GM18951 (cell line): ENCODE measurements around the gene TMIE.

Source experiments
- POLR2A ChIP-seq: IDR thresholded peaks from 4 replicates; pipeline ENCODE4 v1.6.1; 2011; ENCODE audit warnings: mild to moderate bottlenecking; ENCODE audit not compliant: insufficient read length, insufficient read depth; ENCODE audit errors: extremely low read depth
- in situ Hi-C: fragments of 300-500 bp; cut with MboI; formaldehyde crosslinking; loops from one replicate; pipeline ENCODE4 v1.12.0; 2022; ENCODE audit warnings: low sequenced_read_pairs, mixed read lengths, inconsistent platforms; ENCODE audit not compliant: unreplicated experiment

Gene TMIE

DNA sequence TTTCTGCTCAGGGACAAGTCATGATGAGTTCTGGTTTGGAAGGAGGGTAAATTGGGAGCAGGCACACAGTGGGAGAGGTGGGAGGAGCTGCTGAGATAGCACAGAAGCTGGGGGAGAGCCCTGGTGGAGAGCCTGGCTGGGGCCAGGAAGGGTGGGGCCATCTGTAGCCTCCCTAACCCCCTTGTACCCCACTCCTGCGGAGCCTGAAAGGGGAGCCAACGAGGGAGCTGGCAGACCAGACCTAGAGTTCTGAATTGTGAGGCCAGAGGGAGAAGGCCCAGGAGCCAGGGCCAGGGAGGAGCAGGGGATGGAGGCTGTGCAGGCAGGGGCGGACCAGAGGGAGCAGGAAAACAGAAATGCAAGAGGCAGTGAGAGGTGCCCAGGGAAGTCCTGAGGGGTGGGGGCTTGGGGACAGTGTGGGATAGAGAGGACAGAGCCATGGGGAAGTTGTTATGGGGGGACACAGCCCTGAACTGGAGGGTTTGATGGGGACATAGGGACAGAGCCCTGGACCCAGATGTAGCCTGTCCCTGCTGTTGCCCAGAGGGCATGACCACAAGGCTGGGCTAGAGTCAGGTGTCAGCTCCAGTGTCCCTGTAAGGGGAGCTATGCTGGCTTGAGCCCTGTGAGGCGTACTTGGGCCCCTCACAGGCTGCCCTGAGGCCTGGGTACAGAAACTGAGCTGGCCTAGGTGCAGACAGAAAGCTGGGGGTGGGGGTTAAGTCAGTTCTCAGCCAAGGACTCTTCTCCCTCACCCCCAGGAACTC lies 1.2 kb downstream of the TMIE start:
- in situ Hi-C loops = loop anchor here (25.0 kb wide), 1 partner anchor 635 kb away; no protein-coding TSS in a partner anchor
- TF ChIP-seq POLR2A = no peak

- in situ Hi-C loops = loop anchor here (25.0 kb wide), 1 partner anchor 634 kb away; no protein-coding TSS in a partner anchor
- TF ChIP-seq POLR2A = no peak
Measured at GRCh38 chr3:46703013-46703520, 1.9 kb downstream of the TMIE start.

DNA sequence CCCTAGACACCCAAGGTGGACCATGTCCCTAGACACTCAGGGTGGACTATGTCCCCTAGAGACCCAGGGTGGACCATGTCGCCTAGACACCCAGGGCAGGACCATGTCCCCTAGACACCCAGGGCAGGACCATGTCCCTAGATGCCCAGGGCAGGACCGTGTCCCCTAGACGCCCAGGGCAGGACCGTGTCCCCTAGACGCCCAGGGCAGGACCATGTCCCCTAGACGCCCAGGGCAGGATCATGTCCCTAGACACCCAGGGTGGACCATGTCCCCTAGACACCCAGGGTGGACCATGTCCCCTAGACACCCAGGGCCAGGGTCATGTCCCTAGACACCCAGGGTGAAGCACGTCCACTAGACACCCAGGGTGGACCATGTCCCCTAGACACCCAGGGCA lies 3.2 kb downstream of the TMIE start:
- in situ Hi-C loops = loop anchor here (25.0 kb wide), 1 partner anchor 633 kb away; no protein-coding TSS in a partner anchor

DNA sequence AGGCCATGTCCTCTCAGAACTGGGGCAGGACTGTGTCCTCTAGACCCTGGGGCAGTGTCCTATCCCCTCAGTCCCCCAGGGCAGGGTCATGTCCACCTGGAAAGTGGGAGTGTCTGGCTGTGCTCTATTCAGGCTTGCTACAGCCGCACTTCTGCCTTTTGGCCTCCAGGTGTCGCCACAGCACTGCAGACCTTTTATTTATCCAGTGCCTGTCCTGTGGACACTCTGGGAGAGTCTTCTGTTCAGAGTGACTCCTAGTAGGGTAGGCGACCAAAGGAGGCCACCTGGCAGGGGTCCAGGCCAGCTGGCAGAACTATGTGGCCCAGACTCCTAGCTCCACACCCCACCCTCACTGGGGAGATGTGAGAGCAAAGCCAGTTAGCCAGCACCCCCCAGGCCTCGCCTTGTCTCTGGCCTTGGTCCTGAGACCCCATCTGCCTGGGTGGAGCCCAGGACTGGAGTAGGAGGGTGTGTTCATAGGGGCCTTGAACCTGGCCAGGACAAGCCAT lies 3.9 kb downstream of the TMIE start:
- TF ChIP-seq POLR2A = no peak
- in situ Hi-C loops = loop anchor here (25.0 kb wide), 1 partner anchor 632 kb away; no protein-coding TSS in a partner anchor

DNA sequence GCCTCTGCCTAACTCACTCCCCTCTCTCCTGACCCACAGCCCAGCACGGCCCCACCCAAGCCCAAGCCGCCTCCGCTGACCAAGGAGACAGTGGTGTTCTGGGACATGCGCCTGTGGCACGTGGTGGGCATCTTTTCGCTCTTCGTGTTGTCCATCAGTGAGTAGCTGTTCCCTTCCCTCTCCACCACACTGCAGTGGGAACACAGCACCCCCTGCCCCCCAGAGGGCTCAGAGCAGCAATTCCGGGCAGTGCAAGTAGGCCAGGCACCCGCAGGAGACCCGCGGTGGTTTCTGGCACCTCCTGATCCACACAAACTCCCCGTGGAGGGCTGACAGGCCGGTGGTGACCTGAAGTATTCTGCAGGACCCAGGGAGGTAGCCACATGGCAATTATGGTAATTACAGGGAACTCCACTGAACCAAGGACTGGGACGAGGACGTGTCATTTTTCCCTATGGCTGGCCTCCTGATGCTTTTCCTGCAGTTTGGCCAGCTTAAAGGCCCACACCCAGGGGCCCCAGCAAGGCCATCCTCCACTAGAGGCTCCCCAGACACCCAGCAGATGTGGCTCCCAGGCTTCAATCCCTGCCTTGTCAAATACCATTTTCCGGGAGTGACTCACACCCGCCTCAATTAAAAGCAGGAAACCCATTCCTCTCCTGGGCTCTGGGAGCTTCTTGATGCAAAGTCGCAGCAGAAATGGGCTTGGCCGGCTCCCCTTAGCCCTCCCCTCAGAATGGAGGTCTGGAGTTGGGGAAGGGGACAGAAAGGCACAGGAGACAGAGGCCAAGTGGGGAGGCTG lies 4.8 kb downstream of the TMIE start:
- in situ Hi-C loops = loop anchor here (25.0 kb wide), 1 partner anchor 631 kb away; no protein-coding TSS in a partner anchor
- TF ChIP-seq POLR2A = no peak

GRCh38 chr3:46706771-46707582 lies 5.8 kb downstream of the TMIE start:
- in situ Hi-C loops = loop anchor here (25.0 kb wide), 1 partner anchor 630 kb away; no protein-coding TSS in a partner anchor
- no peak for TF ChIP-seq POLR2A

- no peak for TF ChIP-seq POLR2A
- in situ Hi-C loops = loop anchor here (25.0 kb wide), 1 partner anchor 630 kb away; no protein-coding TSS in a partner anchor
Measured at GRCh38 chr3:46707601-46708011, 6.4 kb downstream of the TMIE start.

- no peak for TF ChIP-seq POLR2A
- in situ Hi-C loops = loop anchor here (25.0 kb wide), 1 partner anchor 629 kb away; no protein-coding TSS in a partner anchor
Measured at GRCh38 chr3:46708401-46709156, 7.4 kb downstream of the TMIE start.

DNA sequence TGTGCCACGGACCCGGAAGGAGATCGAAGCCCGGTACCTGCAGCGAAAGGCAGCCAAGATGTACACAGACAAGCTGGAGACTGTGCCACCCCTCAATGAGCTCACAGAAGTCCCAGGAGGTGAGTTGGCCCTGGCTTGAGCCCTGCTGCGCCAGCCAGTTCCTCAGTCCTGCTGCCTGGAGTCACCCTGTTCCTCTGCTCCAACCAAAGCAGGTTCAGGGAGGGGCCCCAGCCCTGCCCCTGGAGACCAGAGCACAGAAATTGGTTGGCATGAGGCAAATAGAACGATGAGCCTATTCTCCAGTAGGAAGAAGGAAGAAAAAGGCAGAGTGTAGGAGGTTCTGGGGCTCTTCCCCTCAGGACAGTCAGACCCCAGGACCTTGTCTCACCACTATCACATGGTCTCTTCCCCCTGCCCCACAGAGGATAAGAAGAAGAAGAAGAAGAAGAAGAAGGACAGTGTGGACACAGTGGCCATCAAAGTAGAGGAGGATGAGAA lies 8.0 kb downstream of the TMIE start:
- in situ Hi-C loops = loop anchor here (25.0 kb wide), 1 partner anchor 628 kb away; no protein-coding TSS in a partner anchor
- TF ChIP-seq POLR2A = no peak

DNA sequence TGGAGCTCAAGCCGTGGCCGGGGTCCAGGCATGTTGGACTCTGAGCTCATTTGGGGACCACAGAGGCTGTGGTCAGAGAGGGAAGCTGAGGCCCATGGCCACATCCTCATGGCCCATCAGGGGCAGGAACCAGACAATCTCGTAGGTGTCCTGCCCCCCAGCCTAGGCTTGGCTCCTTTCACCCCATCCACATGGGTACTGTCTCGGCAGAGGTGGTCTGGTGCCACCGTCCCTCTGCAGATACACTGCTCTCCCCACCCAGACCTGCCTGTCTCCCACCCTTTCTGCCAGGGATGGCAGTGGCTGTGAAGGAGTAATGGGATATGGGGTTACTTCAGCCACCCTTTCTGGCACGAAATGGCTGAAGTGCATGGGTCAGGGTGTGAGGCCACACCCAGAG lies 8.5 kb downstream of the TMIE start:
- no peak for TF ChIP-seq POLR2A
- in situ Hi-C loops = loop anchor here (5.0 to 25.0 kb wide), 2 partner anchors 193 to 628 kb away; no protein-coding TSS in a partner anchor

- in situ Hi-C loops = loop anchor here (5.0 to 25.0 kb wide), 2 partner anchors 192 to 627 kb away; no protein-coding TSS in a partner anchor
- TF ChIP-seq POLR2A = no peak
Measured at GRCh38 chr3:46710229-46710628, 9.0 kb downstream of the TMIE start.
